GM12865 (cell line): ENCODE results near the gene ADAT2.

Experiments used
- DNase-seq: peaks from one replicate; pipeline ENCODE4 v3.0.0; 2010; ENCODE audit warnings: low read depth
- H3K4me3 ChIP-seq: 2 replicates; pipeline ENCODE4 v1.5.1; 2011; ENCODE audit warnings: mild to moderate bottlenecking, low read depth, low read length, control low read depth
- CTCF ChIP-seq: IDR thresholded peaks from 2 replicates; pipeline ENCODE4 v1.5.1; 2011; ENCODE audit warnings: low read length, control low read depth, low read depth, inconsistent platforms; ENCODE audit not compliant: insufficient read depth; ENCODE audit errors: missing control alignments

ADAT2 gene

GRCh38 chr6:143450453-143451371 lies at the start of gene ADAT2, which contains the start of gene PEX3:
Gene ADAT2 (minus strand): TSS chr6:143450695. CDS start chr6:143450658, 37 bp downstream.
Gene PEX3 (plus strand): TSS chr6:143450805. CDS start chr6:143451043, 238 bp downstream.
- H3K4me3 ChIP-seq: peak within 1 kb of the TSS; percentile 100
- no peak for TF ChIP-seq CTCF
- peak; percentile 98 for DNase-seq

- no peak for TF ChIP-seq CTCF
- DNase-seq: no peak
- no peak overlapping the region for H3K4me3 ChIP-seq
These were observed 47.9 kb upstream of the ADAT2 start for GRCh38 chr6:143498428-143498827.

GRCh38 chr6:143496974-143497373 lies 46.5 kb upstream of the ADAT2 start:
- no peak for DNase-seq
- no peak for TF ChIP-seq CTCF
- no peak overlapping the region for H3K4me3 ChIP-seq

- no peak for DNase-seq
- no peak overlapping the region for H3K4me3 ChIP-seq
- no peak for TF ChIP-seq CTCF
These were observed 40.3 kb upstream of the ADAT2 start for GRCh38 chr6:143490775-143491174.

- H3K4me3 ChIP-seq: no peak overlapping the region
- DNase-seq: no peak
- TF ChIP-seq CTCF: no peak
These were observed 39.7 kb upstream of the ADAT2 start for GRCh38 chr6:143490244-143490643.

- no peak for TF ChIP-seq CTCF
- H3K4me3 ChIP-seq: no peak overlapping the region
- no peak for DNase-seq
These were observed 36.3 kb upstream of the ADAT2 start for GRCh38 chr6:143486752-143487151.

GRCh38 chr6:143485967-143486366 lies 35.5 kb upstream of the ADAT2 start:
- TF ChIP-seq CTCF: no peak
- no peak overlapping the region for H3K4me3 ChIP-seq
- DNase-seq: no peak
